GM23248 (cell line): ENCODE data around the gene CYTH2.

Source experiments
- EZH2 ChIP-seq: fragments of 200-600 bp; sonication (generic); IDR thresholded peaks from 2 replicates; pipeline ENCODE4 v1.6.1; 2018; ENCODE audit warnings: antibody characterized with exemption, mild to moderate bottlenecking; ENCODE audit not compliant: insufficient read depth, poor library complexity, severe bottlenecking
- EZH2phosphoT487 ChIP-seq: fragments of 200-600 bp; sonication (generic); IDR thresholded peaks from 2 replicates; pipeline ENCODE4 v1.6.1; 2018; ENCODE audit warnings: antibody characterized with exemption, moderate library complexity, mild to moderate bottlenecking, low read depth; ENCODE audit not compliant: insufficient read depth

DNA sequence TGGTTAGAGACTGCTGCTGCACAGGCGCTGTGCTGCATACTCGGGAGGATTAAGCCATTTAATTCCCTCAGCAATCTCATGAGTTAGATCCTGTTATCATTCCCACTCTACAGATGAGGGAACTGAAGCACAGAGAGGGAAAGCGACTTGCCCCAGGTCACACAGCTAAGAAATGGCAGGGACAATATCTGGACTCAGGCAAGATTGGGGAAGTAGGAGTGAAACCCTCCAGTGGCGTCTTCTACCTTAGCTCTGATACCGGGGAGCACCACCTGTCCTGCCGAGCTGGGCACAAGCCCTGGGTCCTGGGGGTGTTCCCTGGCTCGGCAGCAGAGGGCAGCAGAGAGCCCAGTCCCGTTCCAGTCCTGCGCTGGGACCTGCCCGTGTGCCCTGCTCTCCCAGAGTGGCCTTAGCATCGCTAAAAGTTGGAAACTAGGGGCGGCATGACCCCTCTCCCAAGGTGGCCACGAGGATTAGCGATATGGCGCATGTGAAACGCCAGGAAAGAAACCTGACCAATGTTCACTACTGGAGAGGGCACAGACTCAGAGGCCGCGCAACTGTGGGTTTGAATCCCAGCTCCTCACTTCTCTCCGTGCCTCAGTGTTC, 20.5 kb downstream of the CYTH2 start:
- TF ChIP-seq EZH2 (no peak), EZH2phosphoT487 (no peak)
